ENCODE data around the gene MOB4.
"Not testable (repeated sequence)": the region's sequence is repeated elsewhere in the genome, so short reads cannot be mapped to it uniquely, and the experiment has no call there.

The MOB4 gene

GRCh38 chr2:197515315-197515738 is 539 bp upstream of the MOB4 start:
- DNase-seq: peak; percentile 85

- DNase-seq: peak; percentile 70
Measured at GRCh38 chr2:197516393-197516761, 511 bp downstream of the MOB4 start.

- no peak for DNase-seq
Measured at GRCh38 chr2:197517150-197517549, 1.3 kb downstream of the MOB4 start.

- no peak for DNase-seq
Measured at GRCh38 chr2:197538412-197538811, 22.5 kb downstream of the MOB4 start.

GRCh38 chr2:197539734-197540133 is 23.9 kb downstream of the MOB4 start:
- DNase-seq: no peak

- no peak for DNase-seq
Measured at GRCh38 chr2:197543206-197543605, 27.3 kb downstream of the MOB4 start.

- DNase-seq: no peak
Measured at GRCh38 chr2:197547163-197547900, 31.5 kb downstream of the MOB4 start.

GRCh38 chr2:197548582-197548981 is 32.7 kb downstream of the MOB4 start:
- DNase-seq: no peak

GRCh38 chr2:197551260-197551659 is 35.4 kb downstream of the MOB4 start:
- DNase-seq: not testable (repeated sequence)

- DNase-seq: no peak
Measured at GRCh38 chr2:197555467-197555866, 39.6 kb downstream of the MOB4 start.

- DNase-seq: no peak
Measured at GRCh38 chr2:197556456-197556855, 40.6 kb downstream of the MOB4 start.

GRCh38 chr2:197558393-197558792 is 42.5 kb downstream of the MOB4 start:
- no peak for DNase-seq

GRCh38 chr2:197559681-197560080 is 43.8 kb downstream of the MOB4 start:
- no peak for DNase-seq

- DNase-seq: no peak
Measured at GRCh38 chr2:197560146-197560665, 44.3 kb downstream of the MOB4 start.

- DNase-seq: peak; percentile 62
Measured at GRCh38 chr2:197571627-197572271, 55.9 kb downstream of the MOB4 start.

GRCh38 chr2:197573608-197574007 is 57.7 kb downstream of the MOB4 start:
- peak; percentile 18 for DNase-seq

- DNase-seq: peak; percentile 23
Measured at GRCh38 chr2:197575987-197576386, 60.1 kb downstream of the MOB4 start.

- DNase-seq: peak; percentile 37
Measured at GRCh38 chr2:197576631-197577030, 60.8 kb downstream of the MOB4 start.

- DNase-seq: no peak
Measured at GRCh38 chr2:197577446-197577845, 61.6 kb downstream of the MOB4 start.

GRCh38 chr2:197578294-197578693 is 62.4 kb downstream of the MOB4 start:
- not testable (repeated sequence) for DNase-seq

GRCh38 chr2:197580166-197580565 is 64.3 kb downstream of the MOB4 start:
- DNase-seq: not testable (repeated sequence)

GRCh38 chr2:197587255-197587654 is 71.4 kb downstream of the MOB4 start:
- DNase-seq: not testable (repeated sequence)

- DNase-seq: no peak
Measured at GRCh38 chr2:197591339-197592072, 75.6 kb downstream of the MOB4 start.

- no peak for DNase-seq
Measured at GRCh38 chr2:197596766-197597165, 80.9 kb downstream of the MOB4 start.
